PC-3 (cell line): Measurements from ENCODE around the gene ERBB4. TPM values are rescaled to one million over a fixed set of nuclear protein-coding genes. Genes with fewer than 3 reads are reported as not detected.
A peak's percentile ranks its signal among the peaks of the same experiment; 100 is the strongest.

Experiments used
- ATAC-seq: fragments of 200-7000 bp; cut with Tn5 transposase; 2 replicates; pipeline ENCODE4 v1.9.1; 2020; ENCODE audit warnings: mild to moderate bottlenecking, moderate library complexity
- BruUV-seq: library from RNA; stranded (reverse); fragments of 400-500 nt; replicated peaks from 2 replicates; lab custom pipeline; 2021; lab: Mats Ljungman, UMichigan
- CTCF ChIA-PET: fragments of 300-600 bp; sonication (Branson Sonifier 250); formaldehyde crosslinking; loops from one replicate; lab custom pipeline; 2022; ENCODE audit warnings: antibody characterized with exemption; lab: Charles Lee
- POLR2A ChIA-PET: fragments of 300-600 bp; sonication (Branson Sonifier 250); formaldehyde crosslinking; loops from one replicate; lab custom pipeline; 2022; ENCODE audit warnings: antibody characterized with exemption; ENCODE audit not compliant: unreplicated experiment; lab: Charles Lee
- DNase-seq: peaks from one replicate; pipeline ENCODE4 v3.0.0-alpha.2; 2015
- H2AFZ ChIP-seq: fragments of 300-600 bp; sonication (generic); 2 replicates; pipeline ENCODE4 v1.6.0; 2016; ENCODE audit warnings: antibody characterized with exemption, low read length
- H3F3A ChIP-seq: fragments of 300-600 bp; sonication (generic); one replicate; pipeline ENCODE4 v1.6.0; 2017; ENCODE audit warnings: antibody characterized with exemption, low read length, control low read depth, mild to moderate bottlenecking; ENCODE audit not compliant: unreplicated experiment
- H3K27ac ChIP-seq: fragments of 300-600 bp; sonication (generic); 2 replicates; pipeline ENCODE4 v1.5.1; 2016; ENCODE audit warnings: mild to moderate bottlenecking, low read length
- H3K27me3 ChIP-seq: fragments of 300-600 bp; sonication (generic); 2 replicates; pipeline ENCODE4 v1.6.1; 2016; ENCODE audit warnings: low read length, mixed read lengths
- H3K36me3 ChIP-seq: fragments of 300-600 bp; sonication (generic); 2 replicates; pipeline ENCODE4 v1.6.1; 2016; ENCODE audit warnings: low read depth, mixed run types, low read length, mixed read lengths
- H3K4me1 ChIP-seq: fragments of 300-600 bp; sonication (generic); 2 replicates; pipeline ENCODE4 v1.5.1; 2016; ENCODE audit warnings: low read length; ENCODE audit not compliant: insufficient read depth
- H3K4me2 ChIP-seq: fragments of 300-600 bp; sonication (generic); 2 replicates; pipeline ENCODE4 v1.6.0; 2016; ENCODE audit warnings: low read length
- H3K4me3 ChIP-seq: fragments of 300-600 bp; sonication (generic); 2 replicates; pipeline ENCODE4 v1.5.1; 2016; ENCODE audit warnings: mild to moderate bottlenecking, low read length, mixed read lengths
- H3K79me2 ChIP-seq: fragments of 300-600 bp; sonication (generic); 2 replicates; pipeline ENCODE4 v1.6.1; 2017; ENCODE audit warnings: low read length, mixed read lengths
- H3K9ac ChIP-seq: fragments of 300-600 bp; sonication (generic); 2 replicates; pipeline ENCODE4 v1.6.0; 2016; ENCODE audit warnings: mild to moderate bottlenecking, low read length
- H3K9me2 ChIP-seq: fragments of 300-600 bp; sonication (generic); replicated peaks from 2 replicates; pipeline ENCODE4 v1.6.1; 2016; ENCODE audit warnings: mixed run types, low read length, mixed read lengths
- H3K9me3 ChIP-seq: fragments of 300-600 bp; sonication (generic); 2 replicates; pipeline ENCODE4 v1.6.1; 2016; ENCODE audit warnings: low read length, mixed read lengths
- H4K20me1 ChIP-seq: fragments of 300-600 bp; sonication (generic); 2 replicates; pipeline ENCODE4 v1.6.1; 2016; ENCODE audit warnings: low read length, mixed read lengths
- CTCF ChIP-seq: fragments of 300-600 bp; sonication (generic); conservative IDR thresholded peaks from 2 replicates; pipeline ENCODE4 v1.5.1; 2017; ENCODE audit warnings: antibody characterized with exemption, low read depth, mild to moderate bottlenecking, low read length
- EZH2 ChIP-seq: fragments of 300-600 bp; sonication (generic); IDR thresholded peaks from one replicate; pipeline ENCODE4 v1.6.1; 2017; ENCODE audit warnings: antibody characterized with exemption, mild to moderate bottlenecking, low read length; ENCODE audit not compliant: unreplicated experiment
- EZH2phosphoT487 ChIP-seq: fragments of 300-600 bp; sonication (generic); IDR thresholded peaks from 2 replicates; pipeline ENCODE4 v1.6.1; 2018; ENCODE audit warnings: mild to moderate bottlenecking, antibody characterized with exemption, low read length, borderline replicate concordance
- intact Hi-C: fragments of 100-400 bp; cut with micrococcal nuclease; formaldehyde crosslinking; loops from 2 replicates; pipeline ENCODE4 v1.9.0; 2023
- total RNA-seq: library from RNA; depleted of rRNA; stranded (reverse); fragments of >200 nt; gene quantifications from 2 replicates; pipeline ENCODE4 v1.2.3, GENCODE V29; 2014

Gene ERBB4
- total RNA-seq, 1 experiment from 2014 or later: under 0.01 TPM

DNA sequence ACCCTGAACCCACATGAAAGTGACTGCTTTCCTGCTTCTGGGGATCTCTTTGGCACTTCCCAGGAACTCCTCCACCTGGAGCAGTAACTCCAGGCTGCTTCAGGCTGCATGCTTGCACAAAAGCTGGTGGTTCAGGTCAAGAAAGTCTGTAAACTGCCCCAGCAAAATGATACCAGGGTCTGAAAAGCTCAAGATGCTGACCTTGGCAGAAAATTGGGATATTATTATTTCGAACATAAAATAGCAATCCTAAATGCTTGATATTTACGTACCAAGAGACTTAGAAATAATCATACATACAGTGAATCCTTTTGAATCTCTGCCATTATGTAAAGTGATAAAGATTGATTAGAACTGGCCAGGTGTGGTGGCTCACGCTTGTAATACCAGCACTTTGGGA is 674.3 kb downstream of the ERBB4 start:
- Histone ChIP-seq H3K79me2 (no peaks in the 10 kb centered on the region), H3K4me2 (no peak overlapping the region), H3K27me3 (no peaks in the 10 kb centered on the region), H3K4me3 (no peak overlapping the region), H3K36me3 (no peaks in the 10 kb centered on the region), H3K9me2 (no peaks in the 10 kb centered on the region), H3K9me3 (no peaks in the 10 kb centered on the region), H3K27ac (no peak overlapping the region), H3K9ac (no peak overlapping the region), H3K4me1 (no peaks in the 10 kb centered on the region; the same call in 1 of the 2 replicates), H2AFZ (no peak overlapping the region), H4K20me1 (no peaks in the 10 kb centered on the region), H3F3A (no peaks in the 10 kb centered on the region)
- ATAC-seq (no peak), DNase-seq (no peak)
- CTCF ChIA-PET: no interaction called here
- BruUV-seq: no TSS peak
- intact Hi-C loops: no loop called here
- no peak for TF ChIP-seq EZH2phosphoT487
- POLR2A ChIA-PET: no interaction called here

GRCh38 chr2:211860224-211860623 is 678.4 kb downstream of the ERBB4 start:
- TF ChIP-seq EZH2phosphoT487 (no peak), EZH2 (no peak), CTCF (no peak)
- Histone ChIP-seq H3K9me3 (no peaks in the 10 kb centered on the region), H3K4me3 (no peak overlapping the region), H4K20me1 (no peaks in the 10 kb centered on the region), H3F3A (no peaks in the 10 kb centered on the region), H3K4me2 (no peak overlapping the region), H3K4me1 (no peaks in the 10 kb centered on the region), H3K9ac (no peak overlapping the region), H3K79me2 (no peaks in the 10 kb centered on the region), H2AFZ (no peak overlapping the region), H3K27me3 (no peaks in the 10 kb centered on the region), H3K36me3 (no peaks in the 10 kb centered on the region), H3K27ac (no peak overlapping the region), H3K9me2 (no peaks in the 10 kb centered on the region)
- POLR2A ChIA-PET: no interaction called here
- ATAC-seq: peak; percentile 95
- DNase-seq: peak; percentile 30
- BruUV-seq: no TSS peak
- intact Hi-C loops: loop anchor here (1.0 kb wide), 1 partner anchor 37 kb away; no protein-coding TSS in a partner anchor
- CTCF ChIA-PET: interaction anchor here (0.5 kb wide), 1 partner anchor 21 kb away, joined by 3 read pairs; no protein-coding TSS in a partner anchor

- Histone ChIP-seq H2AFZ (no peak overlapping the region), H3K4me3 (no peak overlapping the region), H3K79me2 (no peaks in the 10 kb centered on the region), H3K4me1 (no peaks in the 10 kb centered on the region), H3K27ac (no peak overlapping the region), H3K9me2 (no peaks in the 10 kb centered on the region), H3K4me2 (no peak overlapping the region), H3K36me3 (no peaks in the 10 kb centered on the region), H3K9ac (no peak overlapping the region), H4K20me1 (no peaks in the 10 kb centered on the region), H3K27me3 (no peaks in the 10 kb centered on the region), H3K9me3 (no peaks in the 10 kb centered on the region), H3F3A (no peaks in the 10 kb centered on the region)
- ChIA-PET CTCF (no interaction called here), POLR2A (no interaction called here)
- DNase-seq (no peak), ATAC-seq (no peak)
- TF ChIP-seq CTCF (no peak), EZH2 (no peak), EZH2phosphoT487 (no peak)
- BruUV-seq: no TSS peak
- intact Hi-C loops: no loop called here
Observed at GRCh38 chr2:211854832-211855231, 683.8 kb downstream of the ERBB4 start.
